K562 (cell line): ENCODE measurements around the gene PTPMT1. TPM values are rescaled to one million over a fixed set of nuclear protein-coding genes. Genes with fewer than 3 reads are reported as not detected.
A peak's percentile ranks its signal among the peaks of the same experiment; 100 is the strongest.

ENCODE experiments used
- ATAC-seq: fragments of 200-7000 bp; cut with Tn5 transposase; 3 replicates; pipeline ENCODE4 v1.9.1; 2020; ENCODE audit warnings: moderate library complexity
- BruUV-seq: library from RNA; stranded (reverse); fragments of 400-500 nt; replicated peaks from 2 replicates; lab custom pipeline; 2021; lab: Mats Ljungman, UMichigan
- CTCF ChIA-PET: fragments of 300-600 bp; formaldehyde crosslinking; extraction: SDS; loops from one replicate; lab custom pipeline; 2021; ENCODE audit warnings: low intra/inter-chr PET ratio; lab: Yijun Ruan, JAX
- POLR2A ChIA-PET: fragments of 300-600, 350-650 bp; sonication (Branson Sonifier 250); formaldehyde crosslinking; extraction: SDS; loops from one replicate; lab custom pipeline; 2021; ENCODE audit warnings: antibody characterized with exemption, inconsistent platforms; lab: Yijun Ruan, JAX
- DNase-seq, 4 experiments: peaks; one replicate each; pipeline versions ENCODE4 v3.0.0 to v3.0.0-alpha.2; 2011 to 2018; ENCODE audit warnings: low spot score in 3 of 4, mixed read lengths in 3 of 4; ENCODE audit errors: extremely low read depth in 1 of 4
- FAIRE-seq: peaks from 2 replicates; lab custom pipeline; 2011; peaks lifted over from hg19 to GRCh38; lab: Jason Lieb, UNC
- H2AFZ ChIP-seq: 2 replicates; pipeline ENCODE4 v1.6.0; 2011; ENCODE audit warnings: low read depth, low read length, control low read depth, inconsistent platforms
- H3K27ac ChIP-seq: fragments of 200-600 bp; 3 replicates; pipeline ENCODE4 v1.8.0; 2011; ENCODE audit warnings: low read depth, mild to moderate bottlenecking, control low read depth, inconsistent platforms, low read length, moderate library complexity, mixed read lengths; ENCODE audit errors: extremely low read depth
- H3K27me3 ChIP-seq, 2 experiments: fragments of 300-600 bp in 1 of 2; 2 replicates in 1 of 2; 3 replicates in 1 of 2; pipeline versions ENCODE4 v1.6.0 to v1.8.0; 2011; ENCODE audit warnings: inconsistent platforms in 2 of 2, low read length in 2 of 2, mild to moderate bottlenecking in 1 of 2, mixed read lengths in 1 of 2, moderate library complexity in 1 of 2; ENCODE audit not compliant: control insufficient read depth in 2 of 2, insufficient read depth in 2 of 2
- H3K36me3 ChIP-seq: fragments of 300-600 bp; 3 replicates; pipeline ENCODE4 v1.8.0; 2011; ENCODE audit warnings: mild to moderate bottlenecking, low read length, inconsistent platforms; ENCODE audit not compliant: control insufficient read depth, insufficient read depth
- H3K4me1 ChIP-seq, 2 experiments: fragments of 200-600 bp in 1 of 2; replicated peaks in 1 of 2; 2 replicates in 1 of 2; 3 replicates in 1 of 2; pipeline versions ENCODE4 v1.5.1 to v1.8.0; 2011; ENCODE audit warnings: inconsistent platforms in 2 of 2, low read length in 2 of 2, mild to moderate bottlenecking in 1 of 2, mixed read lengths in 1 of 2, moderate library complexity in 1 of 2; ENCODE audit not compliant: control insufficient read depth in 2 of 2, insufficient read depth in 2 of 2
- H3K4me2 ChIP-seq: 2 replicates; pipeline ENCODE4 v1.6.1; 2011; ENCODE audit warnings: low read length, control low read depth, inconsistent platforms, mixed read lengths; ENCODE audit not compliant: insufficient read depth
- H3K4me3 ChIP-seq: fragments of 200-600 bp; sonication (generic), shearing (Covaris generic); 2 replicates; pipeline ENCODE4 v1.5.1; 2016; ENCODE audit warnings: control low read depth, inconsistent platforms
- H3K79me2 ChIP-seq: fragments of 200-600 bp; 3 replicates; pipeline ENCODE4 v1.8.0; 2011; ENCODE audit warnings: low read length, inconsistent platforms; ENCODE audit not compliant: control insufficient read depth, insufficient read depth
- H3K9ac ChIP-seq, 2 experiments: 2 replicates each; pipeline versions ENCODE4 v1.6.0 to v1.6.1; 2011; ENCODE audit warnings: low read depth in 2 of 2, low read length in 2 of 2, control low read depth in 1 of 2, inconsistent platforms in 1 of 2, mild to moderate bottlenecking in 1 of 2, mixed read lengths in 1 of 2; ENCODE audit not compliant: insufficient read depth in 1 of 2
- H3K9me1 ChIP-seq: one replicate; pipeline ENCODE4 v1.6.0; 2011; ENCODE audit warnings: inconsistent platforms, mild to moderate bottlenecking, low read length, moderate library complexity; ENCODE audit not compliant: control insufficient read depth, insufficient read depth
- H3K9me3 ChIP-seq: replicated peaks from 2 replicates; pipeline ENCODE4 v1.5.1; 2011; ENCODE audit warnings: low read depth, low read length, inconsistent platforms; ENCODE audit not compliant: control insufficient read depth, insufficient read depth
- H4K20me1 ChIP-seq: replicated peaks from 2 replicates; pipeline ENCODE4 v1.6.1; 2011; ENCODE audit warnings: low read length, inconsistent platforms, mixed read lengths; ENCODE audit not compliant: control insufficient read depth, insufficient read depth
- DNMT1 ChIP-seq: fragments of 450-650 bp; IDR thresholded peaks from 2 replicates; pipeline ENCODE4 v1.6.1; 2016; ENCODE audit warnings: antibody characterized with exemption, mild to moderate bottlenecking
- ESRRA ChIP-seq: fragments of 450-650 bp; IDR thresholded peaks from 2 replicates; pipeline ENCODE4 v1.6.1; 2014; ENCODE audit warnings: low read depth, mild to moderate bottlenecking, moderate library complexity, borderline replicate concordance
- GABPA ChIP-seq: fragments of 200-800 bp; sonication (Bioruptor generic); conservative IDR thresholded peaks from 2 replicates; pipeline ENCODE4 v1.6.1; 2016; ENCODE audit warnings: low read depth, missing genetic modification characterization, missing compliant biosample characterization
- HDAC3 ChIP-seq: fragments of 450-650 bp; IDR thresholded peaks from 2 replicates; pipeline ENCODE4 v1.6.1; 2018; ENCODE audit warnings: borderline replicate concordance, mild to moderate bottlenecking, moderate library complexity; ENCODE audit not compliant: partially characterized antibody
- HEY1 ChIP-seq: fragments of 250-450 bp; sonication (Bioruptor Pico); IDR thresholded peaks from 2 replicates; pipeline ENCODE4 v1.5.0; 2020; ENCODE audit warnings: mild to moderate bottlenecking, moderate library complexity, borderline replicate concordance
- KHSRP ChIP-seq: fragments of 450-650 bp; IDR thresholded peaks from 2 replicates; pipeline ENCODE4 v1.6.1; 2017
- MITF ChIP-seq: IDR thresholded peaks from 2 replicates; pipeline ENCODE4 v1.6.1; 2014; ENCODE audit warnings: antibody characterized with exemption
- NONO ChIP-seq, 2 experiments: fragments of 200-400 bp in 1 of 2; fragments of 450-650 bp in 1 of 2; formaldehyde crosslinking in 1 of 2; IDR thresholded peaks; 2 replicates each; pipeline ENCODE4 v1.6.1; 2017; ENCODE audit warnings: low read depth in 2 of 2, mild to moderate bottlenecking in 2 of 2, moderate library complexity in 2 of 2, low read length in 1 of 2
- SFPQ ChIP-seq: fragments of 200-400 bp; formaldehyde crosslinking; IDR thresholded peaks from 2 replicates; pipeline ENCODE4 v1.6.1; 2017; ENCODE audit warnings: mild to moderate bottlenecking, low read depth, low read length, moderate library complexity
- SIN3B ChIP-seq: fragments of 450-650 bp; IDR thresholded peaks from 2 replicates; pipeline ENCODE4 v1.6.1; 2017; ENCODE audit warnings: low read depth, mild to moderate bottlenecking, moderate library complexity
- SMARCE1 ChIP-seq: fragments of 450-650 bp; IDR thresholded peaks from 2 replicates; pipeline ENCODE4 v1.7.1; 2016; ENCODE audit warnings: mild to moderate bottlenecking
- TRIM28 ChIP-seq: fragments of 450-650 bp; IDR thresholded peaks from 2 replicates; pipeline ENCODE4 v1.6.1; 2017
- ZNF146 ChIP-seq: IDR thresholded peaks from one replicate; pipeline ENCODE4 v1.6.1; 2018; ENCODE audit warnings: missing compliant biosample characterization; ENCODE audit not compliant: unreplicated experiment
- WGBS: fragments of 100-300 bp; shearing (Covaris generic); methylation state at CpG from one replicate; pipeline ENCODE4 v1.1.6; 2016; ENCODE audit warnings: low coverage, mixed read lengths; ENCODE audit not compliant: insufficient coverage; ENCODE audit errors: missing lambda C conversion rate; 5-methylcytosine and 5-hydroxymethylcytosine counted together
- in situ Hi-C: fragments of 300-500 bp; cut with MboI; formaldehyde crosslinking; loops from 4 replicates; pipeline ENCODE4 v1.15.0; 2018; ENCODE audit warnings: inconsistent platforms, mixed read lengths
- intact Hi-C: fragments of 100-400 bp; cut with micrococcal nuclease; formaldehyde crosslinking; loops from 2 replicates; pipeline ENCODE4 v1.14.2; 2022
- polyA plus RNA-seq, 8 experiments: library from polyadenylated mRNA; depleted of rRNA in 4 of 8; stranded (reverse) in 5 of 8; unstranded in 3 of 8; fragments of >200 nt; fragmentation: Nextera tagmentation in 2 of 8; fragmentation: Illumina TruSeq in 1 of 8; extraction: Ambion mirVana in 2 of 8; extraction: Trizol in 1 of 8; gene quantifications; 2 replicates each; pipeline versions ENCODE4 v1.2.1 to v1.2.3, GENCODE V29; 2011 to 2014; ENCODE audit warnings: inconsistent platforms in 1 of 8, missing spikeins in 1 of 8
- total RNA-seq, 7 experiments: library from RNA; depleted of rRNA in 6 of 7; stranded (reverse); fragments of >200 nt in 6 of 7; fragmentation: Illumina TruSeq in 2 of 7; extraction: Trizol in 2 of 7; gene quantifications; 2 replicates each; pipeline versions ENCODE4 v1.2.1 to v1.2.3, GENCODE V29; 2011 to 2021; ENCODE audit warnings: low replicate concordance in 1 of 7
- TF ChIP-seq, protein P1 (sequence below): fragments of 250-450 bp; sonication (Bioruptor Pico); IDR thresholded peaks from 2 replicates; pipeline ENCODE4 v1.8.0; 2021; ENCODE audit warnings: moderate library complexity, mild to moderate bottlenecking, inconsistent platforms
- TF ChIP-seq, protein P2 (sequence below): sonication (generic); formaldehyde crosslinking; IDR thresholded peaks from 2 replicates; pipeline ENCODE4 v1.8.1; 2023; ENCODE audit warnings: mild to moderate bottlenecking, missing genetic modification reagents

The PTPMT1 gene
- total and polyA plus RNA-seq, 9 of the 15 experiments (the other 6 are each of a cell fraction or from before 2014, with no cell fraction given) = 10.4 to 140 (median 67.2) TPM

DNA sequence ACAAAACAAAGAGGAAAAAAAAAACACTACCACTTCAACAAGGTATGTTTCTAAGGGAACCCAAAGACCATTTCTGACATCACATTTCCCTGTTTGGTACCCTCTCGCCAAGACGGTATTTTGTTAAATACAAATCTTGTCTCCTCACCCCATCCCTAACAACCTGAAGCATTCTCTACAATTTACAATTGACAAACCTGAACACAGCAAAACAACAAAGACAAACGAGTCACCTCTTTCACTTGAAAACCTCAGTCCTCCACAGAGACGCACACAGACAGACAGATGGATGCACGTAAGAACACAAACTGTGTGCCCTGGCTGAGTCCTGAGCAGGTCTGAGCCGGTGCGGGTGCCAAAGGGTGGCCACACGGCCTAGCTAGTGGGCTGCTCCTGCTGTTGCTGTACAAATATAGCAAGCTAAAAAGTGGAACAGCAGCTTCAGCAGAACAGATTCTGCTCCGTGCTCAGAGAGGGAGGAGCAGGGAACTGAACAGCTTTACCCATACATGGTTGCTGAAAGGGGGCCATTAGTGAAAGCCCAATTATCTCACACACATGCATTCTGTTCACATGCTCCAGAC is 41.0 kb upstream of the PTPMT1 start:
- peaks cover 20% of the 10 kb centered on the region for H4K20me1 ChIP-seq
- intact Hi-C loops (no loop called here), in situ Hi-C loops (no loop called here)
- FAIRE-seq (peak; percentile 67), DNase-seq (peak in 1 of 4 experiments; percentile 17), ATAC-seq (peak; percentile 66)
- peaks cover 14 to 26% of the 10 kb centered on the region in 2 experiments; a peak in 4 of 5 replicates for H3K4me1 ChIP-seq
- no peaks in the 10 kb centered on the region for H3K9me3 ChIP-seq
- H3K27ac ChIP-seq = peak overlapping the region; percentile 73; the same call in 2 of the 3 replicates
- WGBS = 42% methylated on average over 9 of the region's 9 CpGs
- CTCF ChIA-PET = interaction anchor here (0.9 kb wide), 1 partner anchor 213 kb away, joined by 4 read pairs; no protein-coding TSS in a partner anchor
- POLR2A ChIA-PET = interaction anchor here (0.5 to 3.6 kb wide), 5 partner anchors 8 to 203 kb away, joined by 3 to 19 read pairs (median 5); no protein-coding TSS in a partner anchor
- no peak overlapping the region for H3K4me3 ChIP-seq
- no TSS peak for BruUV-seq
- peak overlapping the region; percentile 3 to 83; a peak in 3 of 4 replicates for H3K9ac ChIP-seq
- no peak overlapping the region for H2AFZ ChIP-seq
- H3K79me2 ChIP-seq = peaks cover 98% of the 10 kb centered on the region
- no peaks in the 10 kb centered on the region for H3K9me1 ChIP-seq
- H3K36me3 ChIP-seq = peaks cover 17% of the 10 kb centered on the region; the same call in 1 of the 3 replicates
- peak overlapping the region; percentile 23 for H3K4me2 ChIP-seq
- H3K27me3 ChIP-seq = no peaks in the 10 kb centered on the region
- TF ChIP-seq SIN3B = no peak
- no peak for TF ChIP-seq TRIM28
- no peak for TF ChIP-seq SFPQ
- TF ChIP-seq HDAC3 = no peak
- TF ChIP-seq SMARCE1 = no peak
- TF ChIP-seq KHSRP = no peak
- TF ChIP-seq, protein P1, sequence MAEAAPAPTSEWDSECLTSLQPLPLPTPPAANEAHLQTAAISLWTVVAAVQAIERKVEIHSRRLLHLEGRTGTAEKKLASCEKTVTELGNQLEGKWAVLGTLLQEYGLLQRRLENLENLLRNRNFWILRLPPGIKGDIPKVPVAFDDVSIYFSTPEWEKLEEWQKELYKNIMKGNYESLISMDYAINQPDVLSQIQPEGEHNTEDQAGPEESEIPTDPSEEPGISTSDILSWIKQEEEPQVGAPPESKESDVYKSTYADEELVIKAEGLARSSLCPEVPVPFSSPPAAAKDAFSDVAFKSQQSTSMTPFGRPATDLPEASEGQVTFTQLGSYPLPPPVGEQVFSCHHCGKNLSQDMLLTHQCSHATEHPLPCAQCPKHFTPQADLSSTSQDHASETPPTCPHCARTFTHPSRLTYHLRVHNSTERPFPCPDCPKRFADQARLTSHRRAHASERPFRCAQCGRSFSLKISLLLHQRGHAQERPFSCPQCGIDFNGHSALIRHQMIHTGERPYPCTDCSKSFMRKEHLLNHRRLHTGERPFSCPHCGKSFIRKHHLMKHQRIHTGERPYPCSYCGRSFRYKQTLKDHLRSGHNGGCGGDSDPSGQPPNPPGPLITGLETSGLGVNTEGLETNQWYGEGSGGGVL = no peak
- no peak for TF ChIP-seq ESRRA
- no peak for TF ChIP-seq DNMT1
- TF ChIP-seq, protein P2, sequence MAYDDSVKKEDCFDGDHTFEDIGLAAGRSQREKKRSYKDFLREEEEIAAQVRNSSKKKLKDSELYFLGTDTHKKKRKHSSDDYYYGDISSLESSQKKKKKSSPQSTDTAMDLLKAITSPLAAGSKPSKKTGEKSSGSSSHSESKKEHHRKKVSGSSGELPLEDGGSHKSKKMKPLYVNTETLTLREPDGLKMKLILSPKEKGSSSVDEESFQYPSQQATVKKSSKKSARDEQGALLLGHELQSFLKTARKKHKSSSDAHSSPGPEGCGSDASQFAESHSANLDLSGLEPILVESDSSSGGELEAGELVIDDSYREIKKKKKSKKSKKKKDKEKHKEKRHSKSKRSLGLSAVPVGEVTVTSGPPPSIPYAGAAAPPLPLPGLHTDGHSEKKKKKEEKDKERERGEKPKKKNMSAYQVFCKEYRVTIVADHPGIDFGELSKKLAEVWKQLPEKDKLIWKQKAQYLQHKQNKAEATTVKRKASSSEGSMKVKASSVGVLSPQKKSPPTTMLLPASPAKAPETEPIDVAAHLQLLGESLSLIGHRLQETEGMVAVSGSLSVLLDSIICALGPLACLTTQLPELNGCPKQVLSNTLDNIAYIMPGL (CRISPR knock-in tag) = no peak
- no peak for TF ChIP-seq ZNF146 (CRISPR knock-in tag)
- TF ChIP-seq GABPA = no peak
- no peak for TF ChIP-seq NONO (IDR thresholded peaks at IDR 0.05; ENCODE audit: low read depth in 2 of 2, low read length in 1 of 2)
- no peak for TF ChIP-seq HEY1 (CRISPR knock-in tag)
- TF ChIP-seq MITF = no peak
